CD14-positive monocyte (primary cell): ENCODE results near the gene NDRG4. TPM values are rescaled to one million over a fixed set of nuclear protein-coding genes. Genes with fewer than 3 reads are reported as not detected.

Experiments used
- DNase-seq, 3 donors: peaks; one replicate each; pipeline ENCODE4 v3.0.0-alpha.2; 2011 to 2022
- H2AFZ ChIP-seq: 2 replicates; pipeline ENCODE4 v1.6.0; 2012; ENCODE audit warnings: mild to moderate bottlenecking, low read depth, low read length, inconsistent platforms; ENCODE audit not compliant: insufficient read depth, poor library complexity, severe bottlenecking
- H3K27ac ChIP-seq, 2 donors: 1 replicate in 1 of 2; 2 replicates in 1 of 2; pipeline ENCODE4 v1.5.1; 2012 to 2013; ENCODE audit warnings: low read length in 2 of 2, control low read depth in 1 of 2, inconsistent platforms in 1 of 2, low read depth in 1 of 2, mild to moderate bottlenecking in 1 of 2
- H3K27me3 ChIP-seq, 2 donors: one replicate each; pipeline versions ENCODE4 v1.6.0 to v1.6.1; 2011 to 2013; ENCODE audit warnings: low read length in 2 of 2; ENCODE audit not compliant: control insufficient read depth in 2 of 2, insufficient read depth in 2 of 2
- H3K36me3 ChIP-seq, 2 donors: replicated peaks in 1 of 2; 1 replicate in 1 of 2; 2 replicates in 1 of 2; pipeline versions ENCODE4 v1.5.1 to v1.6.1; 2012 to 2013; ENCODE audit warnings: low read length in 2 of 2, control low read depth in 1 of 2, inconsistent platforms in 1 of 2, mild to moderate bottlenecking in 1 of 2; ENCODE audit not compliant: insufficient read depth in 2 of 2, control insufficient read depth in 1 of 2
- H3K4me1 ChIP-seq, 2 donors: 1 replicate in 1 of 2; 2 replicates in 1 of 2; pipeline versions ENCODE4 v1.5.1 to v1.6.1; 2012 to 2013; ENCODE audit warnings: low read length in 2 of 2, control low read depth in 1 of 2, inconsistent platforms in 1 of 2, mild to moderate bottlenecking in 1 of 2, moderate library complexity in 1 of 2; ENCODE audit not compliant: insufficient read depth in 2 of 2, control insufficient read depth in 1 of 2
- H3K4me2 ChIP-seq: replicated peaks from 2 replicates; pipeline ENCODE3; 2012; ENCODE audit warnings: low read length, moderate library complexity, mild to moderate bottlenecking; ENCODE audit not compliant: poor library complexity, severe bottlenecking; ENCODE audit errors: extremely low read depth
- H3K4me3 ChIP-seq, 3 experiments: fragments of 200-600 bp in 1 of 3; sonication (generic) in 1 of 3; replicated peaks in 1 of 3; 1 replicate in 2 of 3; 2 replicates in 1 of 3; pipeline ENCODE4 v1.5.1; 2011 to 2013; ENCODE audit warnings: low read length in 3 of 3, mild to moderate bottlenecking in 3 of 3, control low read depth in 2 of 3, low read depth in 2 of 3, inconsistent platforms in 1 of 3, moderate library complexity in 1 of 3
- H3K79me2 ChIP-seq: 2 replicates; pipeline ENCODE4 v1.6.0; 2012; ENCODE audit warnings: mild to moderate bottlenecking, control low read depth, inconsistent platforms, low read length, moderate library complexity; ENCODE audit not compliant: insufficient read depth
- H3K9ac ChIP-seq: 2 replicates; pipeline ENCODE4 v1.6.0; 2017; ENCODE audit warnings: low read length, mild to moderate bottlenecking; ENCODE audit not compliant: insufficient read depth, poor library complexity, severe bottlenecking
- H3K9me3 ChIP-seq, 2 donors: replicated peaks in 1 of 2; 1 replicate in 1 of 2; 2 replicates in 1 of 2; pipeline versions ENCODE4 v1.5.1 to v1.6.1; 2012 to 2013; ENCODE audit warnings: low read length in 2 of 2, control low read depth in 1 of 2; ENCODE audit not compliant: control insufficient read depth in 1 of 2, insufficient read depth in 1 of 2
- H4K20me1 ChIP-seq: 2 replicates; pipeline ENCODE4 v1.6.0; 2012; ENCODE audit warnings: mild to moderate bottlenecking, low read length, control low read depth, moderate library complexity; ENCODE audit not compliant: insufficient read depth
- H3K27ac Mint-ChIP-seq, 7 donors: one replicate each; pipeline ENCODE4 v1.8.0; 2020; ENCODE audit warnings: mild to moderate bottlenecking in 7 of 7, mixed read lengths in 7 of 7, moderate library complexity in 6 of 7, inconsistent platforms in 2 of 7
- H3K27me3 Mint-ChIP-seq, 3 donors: one replicate each; pipeline ENCODE4 v1.8.0; 2021 to 2022; ENCODE audit warnings: low read depth in 3 of 3, mild to moderate bottlenecking in 3 of 3, mixed read lengths in 3 of 3, moderate library complexity in 3 of 3, inconsistent platforms in 1 of 3
- H3K36me3 Mint-ChIP-seq, 2 donors: one replicate each; pipeline ENCODE4 v1.8.0; 2020; ENCODE audit warnings: mixed read lengths in 2 of 2, inconsistent platforms in 1 of 2, mild to moderate bottlenecking in 1 of 2
- H3K4me1 Mint-ChIP-seq: one replicate; pipeline ENCODE4 v1.8.0; 2020; ENCODE audit warnings: mild to moderate bottlenecking, mixed read lengths
- H3K4me3 Mint-ChIP-seq, 2 donors: one replicate each; pipeline ENCODE4 v1.8.0; 2020; ENCODE audit warnings: mild to moderate bottlenecking in 2 of 2, mixed read lengths in 2 of 2, moderate library complexity in 1 of 2
- H3K9me3 Mint-ChIP-seq, 7 donors: one replicate each; pipeline ENCODE4 v1.8.0; 2020 to 2022; ENCODE audit warnings: mixed read lengths in 7 of 7, mild to moderate bottlenecking in 6 of 7, moderate library complexity in 6 of 7, inconsistent platforms in 2 of 7
- WGBS: methylation state at CpG from one replicate; pipeline ENCODE4 v1.1.5; 2013; ENCODE audit warnings: missing lambda C conversion rate; ENCODE audit not compliant: insufficient coverage; 5-methylcytosine and 5-hydroxymethylcytosine counted together
- intact Hi-C, 2 donors: fragments of 100-400 bp; cut with micrococcal nuclease; formaldehyde crosslinking; loops; one replicate each; pipeline versions ENCODE4 v1.15.0 to v1.15.1; 2023
- polyA plus RNA-seq, 3 donors: library from polyadenylated mRNA; depleted of rRNA in 1 of 3; unstranded in 2 of 3; stranded (reverse) in 1 of 3; fragments of 300-500 nt in 2 of 3; fragments of >200 nt in 1 of 3; fragmentation: Illumina TruSeq in 2 of 3; gene quantifications; 1 replicate in 2 of 3; 2 replicates in 1 of 3; pipeline ENCODE4 v1.2.3, GENCODE V29; 2012 to 2021
- TF ChIP-seq, protein P1 (sequence below): fragments of 200-600 bp; IDR thresholded peaks from one replicate; pipeline ENCODE4 v1.8.0; 2022; ENCODE audit warnings: antibody characterized with exemption, mild to moderate bottlenecking

The NDRG4 gene
- polyA plus RNA-seq, 3 donors = not detected

DNA sequence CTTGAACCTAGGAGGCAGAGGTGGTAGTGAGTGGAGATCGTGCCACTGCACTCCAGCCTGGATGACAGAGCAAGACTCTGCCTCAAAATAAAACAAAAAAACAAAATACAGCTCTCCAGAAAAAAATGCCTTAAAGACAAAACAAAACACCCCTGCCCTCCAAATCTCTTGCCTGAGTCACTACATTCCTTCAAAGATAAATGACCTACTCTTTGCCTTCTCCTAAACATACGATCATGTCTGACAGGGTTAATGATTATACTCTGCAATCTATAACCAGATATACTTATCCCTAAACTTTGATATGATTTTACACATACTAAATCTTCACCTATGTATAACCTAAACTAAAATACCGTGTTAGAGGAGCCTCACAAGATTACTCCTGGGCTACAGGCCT is 13.9 kb downstream of the NDRG4 start:
- no peaks in the 10 kb centered on the region for H3K79me2 ChIP-seq
- no peaks in the 10 kb centered on the region for H3K9me3 ChIP-seq
- Mint-ChIP-seq H3K4me3 (no peak overlapping the region), H3K27ac (no peak overlapping the region), H3K36me3 (peaks cover 16 to 17% of the 10 kb centered on the region in 2 donors), H3K9me3 (no peaks in the 10 kb centered on the region), H3K4me1 (peaks cover 11% of the 10 kb centered on the region), H3K27me3 (peaks cover 0 to 2% (median 0%) of the 10 kb centered on the region in 3 donors)
- no peak for DNase-seq
- TF ChIP-seq, protein P1, sequence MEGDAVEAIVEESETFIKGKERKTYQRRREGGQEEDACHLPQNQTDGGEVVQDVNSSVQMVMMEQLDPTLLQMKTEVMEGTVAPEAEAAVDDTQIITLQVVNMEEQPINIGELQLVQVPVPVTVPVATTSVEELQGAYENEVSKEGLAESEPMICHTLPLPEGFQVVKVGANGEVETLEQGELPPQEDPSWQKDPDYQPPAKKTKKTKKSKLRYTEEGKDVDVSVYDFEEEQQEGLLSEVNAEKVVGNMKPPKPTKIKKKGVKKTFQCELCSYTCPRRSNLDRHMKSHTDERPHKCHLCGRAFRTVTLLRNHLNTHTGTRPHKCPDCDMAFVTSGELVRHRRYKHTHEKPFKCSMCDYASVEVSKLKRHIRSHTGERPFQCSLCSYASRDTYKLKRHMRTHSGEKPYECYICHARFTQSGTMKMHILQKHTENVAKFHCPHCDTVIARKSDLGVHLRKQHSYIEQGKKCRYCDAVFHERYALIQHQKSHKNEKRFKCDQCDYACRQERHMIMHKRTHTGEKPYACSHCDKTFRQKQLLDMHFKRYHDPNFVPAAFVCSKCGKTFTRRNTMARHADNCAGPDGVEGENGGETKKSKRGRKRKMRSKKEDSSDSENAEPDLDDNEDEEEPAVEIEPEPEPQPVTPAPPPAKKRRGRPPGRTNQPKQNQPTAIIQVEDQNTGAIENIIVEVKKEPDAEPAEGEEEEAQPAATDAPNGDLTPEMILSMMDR = no peak
- no peak overlapping the region for H3K4me2 ChIP-seq
- peaks cover 22% of the 10 kb centered on the region for H4K20me1 ChIP-seq
- 100% methylated on average over 1 of the region's 3 CpGs for WGBS
- H3K27ac ChIP-seq = no peak overlapping the region
- H3K4me1 ChIP-seq = peaks cover 13 to 21% of the 10 kb centered on the region in 2 donors
- no peak overlapping the region for H3K4me3 ChIP-seq
- H3K9ac ChIP-seq = no peak overlapping the region
- no peaks in the 10 kb centered on the region for H3K27me3 ChIP-seq
- peaks cover 14 to 22% of the 10 kb centered on the region in 2 donors for H3K36me3 ChIP-seq
- no peak overlapping the region for H2AFZ ChIP-seq
- intact Hi-C loops = loop anchor here (2.0 to 10.0 kb wide), 3 partner anchors 111 to 151 kb away; partner anchors contain the start of gene CNOT1 (in 1 of the 2)

GRCh38 chr16:58515125-58515870 is 15.4 kb downstream of the NDRG4 start, which contains the start of gene SETD6:
TSS of gene SETD6 (plus strand) at chr16:58515517. CDS start at chr16:58515538, 21 bp downstream.
- Histone ChIP-seq H3K9me3 (no peaks in the 10 kb centered on the region), H3K4me1 (peaks cover 13 to 21% of the 10 kb centered on the region in 2 donors), H3K27ac (peak within 1 kb of the TSS; percentile 28 to 71), H3K79me2 (no peaks in the 10 kb centered on the region), H3K9ac (peak within 1 kb of the TSS; percentile 76), H3K4me2 (peak within 1 kb of the TSS; percentile 92), H4K20me1 (peaks cover 33% of the 10 kb centered on the region), H3K4me3 (peak within 1 kb of the TSS; percentile 68 to 90 (median 75)), H3K36me3 (peaks cover 27 to 36% of the 10 kb centered on the region in 2 donors), H3K27me3 (no peaks in the 10 kb centered on the region), H2AFZ (peak within 1 kb of the TSS; percentile 98)
- TF ChIP-seq, protein P1 = no peak
- peaks cover 27 to 32% of the 10 kb centered on the region in 2 donors for H3K36me3 Mint-ChIP-seq
- no peaks in the 10 kb centered on the region for H3K9me3 Mint-ChIP-seq
- WGBS = 0% methylated on average over 80 of the region's 80 CpGs
- DNase-seq = peak; percentile 72 to 78 (median 76)
- intact Hi-C loops = loop anchor here (2.0 to 10.0 kb wide), 4 partner anchors 110 to 150 kb away; partner anchors contain the start of gene CNOT1 (in 2 of the 2)
- H3K4me1 Mint-ChIP-seq = peaks cover 11% of the 10 kb centered on the region
- H3K27ac Mint-ChIP-seq = peak within 1 kb of the TSS; percentile 57 to 92 (median 87)
- H3K4me3 Mint-ChIP-seq = peak within 1 kb of the TSS; percentile 89 to 97
- H3K27me3 Mint-ChIP-seq = peaks cover 0 to 2% (median 0%) of the 10 kb centered on the region in 3 donors
